A673 (cell line): Measurements from ENCODE around the gene ABHD16B.

Experiments used
- EZH2 ChIP-seq: fragments of 200-600 bp; sonication (generic); IDR thresholded peaks from 2 replicates; pipeline ENCODE4 v1.6.1; 2017; ENCODE audit warnings: borderline replicate concordance, low read depth, mild to moderate bottlenecking, mixed read lengths, antibody characterized with exemption, low read length; ENCODE audit not compliant: poor library complexity, severe bottlenecking
- TF ChIP-seq, protein P1 (sequence below): fragments of 300-800, 200-600 bp; sonication (generic); conservative IDR thresholded peaks from 2 replicates; pipeline ENCODE4 v1.5.1; 2017; ENCODE audit warnings: low read depth, mild to moderate bottlenecking, antibody characterized with exemption, low read length, moderate library complexity, mixed read lengths

DNA sequence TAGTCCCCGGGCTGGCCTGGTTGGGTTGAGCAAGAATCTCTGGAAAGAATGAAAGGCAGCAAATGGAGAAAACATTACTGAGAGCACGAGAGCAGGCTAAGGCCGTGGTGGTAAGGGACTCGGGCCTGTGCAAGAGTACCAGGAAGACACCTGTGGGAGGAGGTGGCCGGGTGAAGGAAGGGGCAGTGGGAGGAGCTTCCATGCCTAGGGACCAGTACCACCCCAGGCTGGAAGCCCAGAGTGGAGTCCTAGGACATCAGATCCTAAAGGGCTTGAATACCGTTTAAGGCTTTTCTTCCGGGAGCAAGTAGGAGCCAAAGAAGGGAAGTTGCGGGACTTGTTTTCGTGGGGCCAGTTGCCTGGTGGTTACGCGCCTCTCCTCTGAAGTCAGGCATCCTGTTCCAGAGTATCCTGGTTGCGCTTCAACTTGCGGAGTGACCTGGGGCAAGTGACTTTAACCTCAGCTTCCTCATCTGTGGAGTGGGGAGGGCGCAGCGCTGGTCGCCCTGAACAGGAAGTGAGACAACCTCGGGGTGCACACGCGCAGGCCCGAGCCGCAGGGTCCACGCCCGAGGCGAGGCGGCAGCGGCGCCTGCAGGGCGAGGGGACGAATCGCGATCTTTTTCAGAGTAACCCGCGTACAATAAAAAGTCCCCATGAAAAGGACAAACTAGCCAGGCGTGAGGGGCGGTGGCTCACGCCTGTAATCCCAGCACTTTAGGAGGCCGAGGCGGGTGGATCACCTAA, 2.7 kb downstream of the ABHD16B start:
- TF ChIP-seq EZH2 = no peak
- TF ChIP-seq, protein P1, sequence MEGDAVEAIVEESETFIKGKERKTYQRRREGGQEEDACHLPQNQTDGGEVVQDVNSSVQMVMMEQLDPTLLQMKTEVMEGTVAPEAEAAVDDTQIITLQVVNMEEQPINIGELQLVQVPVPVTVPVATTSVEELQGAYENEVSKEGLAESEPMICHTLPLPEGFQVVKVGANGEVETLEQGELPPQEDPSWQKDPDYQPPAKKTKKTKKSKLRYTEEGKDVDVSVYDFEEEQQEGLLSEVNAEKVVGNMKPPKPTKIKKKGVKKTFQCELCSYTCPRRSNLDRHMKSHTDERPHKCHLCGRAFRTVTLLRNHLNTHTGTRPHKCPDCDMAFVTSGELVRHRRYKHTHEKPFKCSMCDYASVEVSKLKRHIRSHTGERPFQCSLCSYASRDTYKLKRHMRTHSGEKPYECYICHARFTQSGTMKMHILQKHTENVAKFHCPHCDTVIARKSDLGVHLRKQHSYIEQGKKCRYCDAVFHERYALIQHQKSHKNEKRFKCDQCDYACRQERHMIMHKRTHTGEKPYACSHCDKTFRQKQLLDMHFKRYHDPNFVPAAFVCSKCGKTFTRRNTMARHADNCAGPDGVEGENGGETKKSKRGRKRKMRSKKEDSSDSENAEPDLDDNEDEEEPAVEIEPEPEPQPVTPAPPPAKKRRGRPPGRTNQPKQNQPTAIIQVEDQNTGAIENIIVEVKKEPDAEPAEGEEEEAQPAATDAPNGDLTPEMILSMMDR = peak; percentile 67
